Upper lobe of left lung (tissue), 6 donors: Measurements from ENCODE around the gene RPS28. TPM values are rescaled to one million over a fixed set of nuclear protein-coding genes. Genes with fewer than 3 reads are reported as not detected.
"Not testable (repeated sequence)": the region's sequence is repeated elsewhere in the genome, so short reads cannot be mapped to it uniquely, and the experiment has no call there.

Experiments used
- ATAC-seq, 2 donors: fragments of 200-7000 bp; cut with Tn5 transposase; one replicate each; pipeline ENCODE4 v1.9.1; 2022; ENCODE audit warnings: mild to moderate bottlenecking in 2 of 2, moderate library complexity in 2 of 2; ENCODE audit not compliant: low FRiP score in 2 of 2
- DNase-seq, 2 donors: peaks; one replicate each; pipeline ENCODE4 v3.0.0-alpha.2; 2019 to 2020
- H3K27ac ChIP-seq, 4 donors: fragments of 200-600 bp; sonication (generic); one replicate each; pipeline ENCODE4 v1.5.1; 2016 to 2019
- H3K27me3 ChIP-seq, 4 donors: fragments of 200-600 bp; sonication (generic); one replicate each; pipeline ENCODE4 v1.5.1; 2017 to 2019
- H3K36me3 ChIP-seq, 4 donors: fragments of 200-600 bp; sonication (generic); one replicate each; pipeline ENCODE4 v1.5.1; 2016 to 2019
- H3K4me1 ChIP-seq, 4 donors: fragments of 200-600 bp; sonication (generic); one replicate each; pipeline ENCODE4 v1.5.1; 2018 to 2019
- H3K4me3 ChIP-seq, 4 donors: fragments of 200-600 bp; sonication (generic); one replicate each; pipeline ENCODE4 v1.5.1; 2017 to 2019; ENCODE audit warnings: mild to moderate bottlenecking in 2 of 4, moderate library complexity in 1 of 4
- H3K9me3 ChIP-seq, 4 donors: fragments of 200-600 bp; sonication (generic); one replicate each; pipeline ENCODE4 v1.5.1; 2018 to 2019
- CTCF ChIP-seq, 6 experiments: fragments of 450-650 bp in 4 of 6; fragments of 200-600 bp in 2 of 6; sonication (generic) in 2 of 6; IDR thresholded peaks; one replicate each; pipeline ENCODE4 v1.5.1; 2016 to 2019; ENCODE audit warnings: antibody characterized with exemption in 6 of 6
- EP300 ChIP-seq, 4 donors: sonication (generic); formaldehyde crosslinking; IDR thresholded peaks; one replicate each; pipeline ENCODE4 v1.5.1; 2017; ENCODE audit warnings: antibody characterized with exemption in 4 of 4, control low read depth in 2 of 4
- POLR2A ChIP-seq, 4 donors: fragments of 450-650 bp; IDR thresholded peaks; one replicate each; pipeline ENCODE4 v1.5.1; 2016 to 2017; ENCODE audit warnings: antibody characterized with exemption in 4 of 4, mild to moderate bottlenecking in 2 of 4
- POLR2AphosphoS5 ChIP-seq, 2 donors: sonication (generic); formaldehyde crosslinking; IDR thresholded peaks; one replicate each; pipeline ENCODE4 v1.5.1; 2017; ENCODE audit warnings: antibody characterized with exemption in 2 of 2
- WGBS, 2 donors: methylation state at CpG; one replicate each; pipeline ENCODE4 v1.1.5; 2017 to 2018; 5-methylcytosine and 5-hydroxymethylcytosine counted together
- total RNA-seq, 6 donors: library from RNA; depleted of rRNA in 4 of 6; stranded (reverse); fragments of >200 nt in 4 of 6; gene quantifications; one replicate each; pipeline versions ENCODE4 v1.1.0 to v1.2.1, GENCODE V29; 2016 to 2021
- donor health status: DM: no; HTN: no; CAD: no; lungs with moderate emphysema.
- donor health status: DM: no; HTN: yes; CAD: no; lungs with severe emphysema.

Gene RPS28
- total RNA-seq, 6 donors from 2014 or later = 282 to 1,919 (median 843) TPM

- Histone ChIP-seq H3K9me3 (no peaks in the 10 kb centered on the region), H3K27ac (peak overlapping the region in 2 of 4 donors; percentile 65 to 72), H3K36me3 (peaks cover 0 to 45% (median 22%) of the 10 kb centered on the region in 4 donors), H3K4me3 (no peak overlapping the region), H3K4me1 (peaks cover 24 to 42% (median 30%) of the 10 kb centered on the region in 4 donors), H3K27me3 (no peaks in the 10 kb centered on the region)
- TF ChIP-seq EP300 (IDR thresholded peaks at IDR 0.05) = no peak
- TF ChIP-seq POLR2AphosphoS5 (IDR thresholded peaks at IDR 0.05) = no peak
- TF ChIP-seq CTCF (IDR thresholded peaks at IDR 0.05) = no peak
- no peak for TF ChIP-seq POLR2A (IDR thresholded peaks at IDR 0.05)
- DNase-seq (no peak), ATAC-seq (no peak)
- 82 to 83% methylated on average over 13 to 14 of the region's 14 CpGs for WGBS, 2 donors
These were observed 4.8 kb upstream of the RPS28 start for GRCh38 chr19:8316351-8317125.

- 78 to 83% methylated on average over 9 of the region's 9 CpGs for WGBS, 2 donors
- H3K4me3 ChIP-seq, DNase-seq, H3K27ac ChIP-seq, ATAC-seq, H3K27me3 ChIP-seq, H3K9me3 ChIP-seq: not testable (repeated sequence)
- peaks cover 28 to 53% (median 35%) of the 10 kb centered on the region in 4 donors for H3K4me1 ChIP-seq
- H3K36me3 ChIP-seq = peaks cover 0 to 43% (median 28%) of the 10 kb centered on the region in 4 donors
These were observed 2.5 kb upstream of the RPS28 start for GRCh38 chr19:8318835-8319234.

- ATAC-seq (no peak), DNase-seq (no peak)
- no peaks in the 10 kb centered on the region for H3K9me3 ChIP-seq
- 85 to 86% methylated on average over 19 of the region's 19 CpGs for WGBS, 2 donors
- TF ChIP-seq POLR2AphosphoS5 (IDR thresholded peaks at IDR 0.05) = no peak
- no peak for TF ChIP-seq EP300 (IDR thresholded peaks at IDR 0.05)
- no peak for TF ChIP-seq CTCF (IDR thresholded peaks at IDR 0.05)
- TF ChIP-seq POLR2A (IDR thresholded peaks at IDR 0.05) = no peak
- no peaks in the 10 kb centered on the region for H3K27me3 ChIP-seq
- peak overlapping the region in 3 of 4 donors; percentile 57 to 82 (median 64) for H3K4me3 ChIP-seq
- H3K27ac ChIP-seq = peak overlapping the region in 3 of 4 donors; percentile 89 to 92 (median 91)
- peaks cover 0 to 44% (median 27%) of the 10 kb centered on the region in 4 donors for H3K36me3 ChIP-seq
- H3K4me1 ChIP-seq = peaks cover 34 to 49% (median 41%) of the 10 kb centered on the region in 4 donors
These were observed 1.3 kb upstream of the RPS28 start for GRCh38 chr19:8319807-8320520.

GRCh38 chr19:8320564-8321066 lies 681 bp upstream of the RPS28 start:
- Histone ChIP-seq H3K9me3 (no peaks in the 10 kb centered on the region), H3K4me1 (peaks cover 34 to 43% (median 39%) of the 10 kb centered on the region in 4 donors), H3K4me3 (peak overlapping the region; percentile 57 to 82 (median 70)), H3K36me3 (peaks cover 0 to 39% (median 23%) of the 10 kb centered on the region in 4 donors), H3K27ac (peak overlapping the region; percentile 89 to 95 (median 92)), H3K27me3 (no peaks in the 10 kb centered on the region)
- DNase-seq = no peak
- ATAC-seq = peak; percentile 1 to 3
- WGBS, 2 donors = 1 to 2% methylated on average over 12 to 16 of the region's 16 CpGs
- no peak for TF ChIP-seq POLR2AphosphoS5 (IDR thresholded peaks at IDR 0.05)
- no peak for TF ChIP-seq CTCF (IDR thresholded peaks at IDR 0.05)
- TF ChIP-seq POLR2A (IDR thresholded peaks at IDR 0.05) = no peak
- TF ChIP-seq EP300 (IDR thresholded peaks at IDR 0.05) = no peak
